IMR-90 (cell line): ENCODE results near the gene SRD5A1. TPM values are rescaled to one million over a fixed set of nuclear protein-coding genes. Genes with fewer than 3 reads are reported as not detected.

Experiments
- ATAC-seq: fragments of 200-7000 bp; cut with Tn5 transposase; 2 replicates; pipeline ENCODE4 v1.9.1; 2020; ENCODE audit warnings: low read depth, mild to moderate bottlenecking, moderate library complexity
- BruUV-seq: library from RNA; stranded (reverse); fragments of 400-500 nt; replicated peaks from 2 replicates; lab custom pipeline; 2021; lab: Mats Ljungman, UMichigan
- CTCF ChIA-PET: fragments of 300-600 bp; formaldehyde crosslinking; extraction: SDS; loops from one replicate; lab custom pipeline; 2021; ENCODE audit warnings: antibody characterized with exemption; lab: Yijun Ruan, JAX
- POLR2A ChIA-PET: fragments of 300-600 bp; sonication (Branson Sonifier 250); formaldehyde crosslinking; loops from one replicate; lab custom pipeline; 2022; ENCODE audit warnings: antibody characterized with exemption; ENCODE audit not compliant: unreplicated experiment; lab: Charles Lee
- DNase-seq: peaks from one replicate; pipeline ENCODE4 v3.0.0; 2013
- H2AFZ ChIP-seq: replicated peaks from 2 replicates; pipeline ENCODE3; 2013; ENCODE audit warnings: low read length, mild to moderate bottlenecking; ENCODE audit not compliant: poor library complexity
- H2AK5ac ChIP-seq: 2 replicates; pipeline ENCODE4 v1.6.1; 2013; ENCODE audit warnings: low read depth, low read length, inconsistent platforms
- H2AK9ac ChIP-seq: replicated peaks from 2 replicates; pipeline ENCODE3; 2013; ENCODE audit warnings: mild to moderate bottlenecking, low read depth, low read length, moderate library complexity; ENCODE audit not compliant: poor library complexity
- H2BK120ac ChIP-seq: 2 replicates; pipeline ENCODE4 v1.6.1; 2013; ENCODE audit warnings: low read depth, low read length, inconsistent platforms
- H2BK15ac ChIP-seq: 3 replicates; pipeline ENCODE4 v1.6.1; 2013; ENCODE audit warnings: low read depth, low read length, inconsistent platforms
- H2BK20ac ChIP-seq: 2 replicates; pipeline ENCODE4 v1.6.1; 2013; ENCODE audit warnings: low read depth, mild to moderate bottlenecking, inconsistent platforms, low read length, moderate library complexity
- H2BK5ac ChIP-seq: 2 replicates; pipeline ENCODE4 v1.6.1; 2013; ENCODE audit warnings: mild to moderate bottlenecking, low read depth, low read length, inconsistent platforms; ENCODE audit not compliant: poor library complexity, severe bottlenecking
- H3K14ac ChIP-seq: replicated peaks from 2 replicates; pipeline ENCODE4 v1.6.1; 2013; ENCODE audit warnings: low read depth, low read length, inconsistent platforms
- H3K18ac ChIP-seq: 2 replicates; pipeline ENCODE4 v1.6.1; 2013; ENCODE audit warnings: low read depth, low read length, control low read depth
- H3K23ac ChIP-seq: 2 replicates; pipeline ENCODE4 v1.6.1; 2013; ENCODE audit warnings: low read depth, low read length, inconsistent platforms
- H3K27ac ChIP-seq: 2 replicates; pipeline ENCODE4 v1.5.1; 2013; ENCODE audit warnings: mild to moderate bottlenecking, control low read depth, low read length; ENCODE audit not compliant: insufficient read depth
- H3K27me3 ChIP-seq: 2 replicates; pipeline ENCODE4 v1.6.1; 2013; ENCODE audit warnings: low read length; ENCODE audit not compliant: control insufficient read depth, insufficient read depth
- H3K36me3 ChIP-seq: 2 replicates; pipeline ENCODE4 v1.6.1; 2013; ENCODE audit warnings: low read length, mixed read lengths; ENCODE audit not compliant: control insufficient read depth, insufficient read depth
- H3K4ac ChIP-seq: 2 replicates; pipeline ENCODE4 v1.6.1; 2013; ENCODE audit warnings: low read depth, low read length, inconsistent platforms
- H3K4me1 ChIP-seq: 2 replicates; pipeline ENCODE4 v1.6.1; 2013; ENCODE audit warnings: low read length, mixed read lengths; ENCODE audit not compliant: control insufficient read depth, insufficient read depth
- H3K4me2 ChIP-seq: 2 replicates; pipeline ENCODE4 v1.6.1; 2013; ENCODE audit warnings: low read depth, mild to moderate bottlenecking, control low read depth, low read length, moderate library complexity
- H3K4me3 ChIP-seq: 2 replicates; pipeline ENCODE4 v1.5.1; 2013; ENCODE audit warnings: low read depth, mild to moderate bottlenecking, control low read depth, low read length, moderate library complexity; ENCODE audit not compliant: insufficient read depth
- H3K56ac ChIP-seq: 2 replicates; pipeline ENCODE4 v1.6.1; 2013; ENCODE audit warnings: low read length, inconsistent platforms; ENCODE audit not compliant: insufficient read depth; ENCODE audit errors: extremely low read depth
- H3K79me1 ChIP-seq, 2 experiments: 2 replicates each; pipeline ENCODE4 v1.6.1; 2013; ENCODE audit warnings: low read length in 2 of 2, inconsistent platforms in 1 of 2, low read depth in 1 of 2
- H3K9ac ChIP-seq: 2 replicates; pipeline ENCODE4 v1.6.1; 2013; ENCODE audit warnings: low read depth, low read length, control low read depth
- H3K9me1 ChIP-seq: 2 replicates; pipeline ENCODE4 v1.6.1; 2013; ENCODE audit warnings: low read length, inconsistent platforms; ENCODE audit not compliant: insufficient read depth
- H3K9me3 ChIP-seq: 2 replicates; pipeline ENCODE4 v1.6.1; 2013; ENCODE audit warnings: low read length; ENCODE audit not compliant: control insufficient read depth, insufficient read depth
- H4K20me1 ChIP-seq: 2 replicates; pipeline ENCODE4 v1.6.1; 2013; ENCODE audit warnings: low read length, inconsistent platforms; ENCODE audit not compliant: insufficient read depth
- H4K5ac ChIP-seq: 2 replicates; pipeline ENCODE4 v1.6.1; 2013; ENCODE audit warnings: mild to moderate bottlenecking, low read depth, low read length, control low read depth
- H4K8ac ChIP-seq, 2 experiments: 2 replicates each; pipeline ENCODE4 v1.6.1; 2013; ENCODE audit warnings: low read depth in 2 of 2, low read length in 2 of 2, control low read depth in 1 of 2, inconsistent platforms in 1 of 2
- H4K91ac ChIP-seq: 2 replicates; pipeline ENCODE4 v1.6.1; 2013; ENCODE audit warnings: low read depth, low read length, inconsistent platforms; ENCODE audit not compliant: insufficient read depth
- MAZ ChIP-seq: IDR thresholded peaks from 2 replicates; pipeline ENCODE4 v1.6.1; 2012; ENCODE audit warnings: low read depth, mild to moderate bottlenecking, low read length, improper control_type of control experiment, moderate library complexity, borderline replicate concordance
- MXI1 ChIP-seq: IDR thresholded peaks from 2 replicates; pipeline ENCODE4 v1.6.1; 2012; ENCODE audit warnings: low read depth, mild to moderate bottlenecking, low read length, moderate library complexity, borderline replicate concordance
- POLR2A ChIP-seq: IDR thresholded peaks from 2 replicates; pipeline ENCODE4 v1.6.1; 2012; ENCODE audit warnings: mild to moderate bottlenecking, low read depth, low read length
- RAD21 ChIP-seq: IDR thresholded peaks from 2 replicates; pipeline ENCODE4 v1.6.1; 2012; ENCODE audit warnings: low read length, improper control_type of control experiment
- SMC3 ChIP-seq: fragments of 150-350 bp; IDR thresholded peaks from 2 replicates; pipeline ENCODE4 v1.6.1; 2016; ENCODE audit warnings: low read depth, mild to moderate bottlenecking, antibody characterized with exemption, low read length, moderate library complexity
- WGBS, 2 experiments: methylation state at CpG; one replicate each; pipeline versions ENCODE4 v1.1.5 to v1.1.7; 2013; ENCODE audit warnings: missing lambda C conversion rate in 2 of 2; ENCODE audit not compliant: insufficient read length in 1 of 2; ENCODE audit errors: extremely low coverage in 2 of 2; 5-methylcytosine and 5-hydroxymethylcytosine counted together
- dilution Hi-C: fragments of 300-500 bp; cut with HindIII; formaldehyde crosslinking; loops from one replicate; pipeline ENCODE4 v1.14.3; 2018; ENCODE audit warnings: low sequenced_read_pairs; ENCODE audit not compliant: unreplicated experiment
- in situ Hi-C: fragments of 300-500 bp; cut with MboI; formaldehyde crosslinking; loops from 3 replicates; pipeline ENCODE4 v1.14.3; 2019; ENCODE audit warnings: low sequenced_read_pairs, inconsistent platforms, mixed read lengths
- intact Hi-C: fragments of 100-400 bp; cut with micrococcal nuclease; formaldehyde crosslinking; loops from 2 replicates; pipeline ENCODE4 v1.10.0; 2022
- polyA plus RNA-seq, 3 experiments: library from polyadenylated mRNA; depleted of rRNA; stranded (reverse); fragments of >200 nt; gene quantifications; 2 replicates each; pipeline ENCODE4 v1.2.3, GENCODE V29; 2012; ENCODE audit warnings: low replicate concordance in 1 of 3
- total RNA-seq: library from RNA; depleted of rRNA; stranded (reverse); fragments of >200 nt; gene quantifications from 2 replicates; pipeline ENCODE4 v1.2.3, GENCODE V29; 2012

SRD5A1 gene
- total and polyA plus RNA-seq, 2 of the 4 experiments (the other 2 are of a cell fraction) = 6.3 to 18.2 TPM

- H3K18ac ChIP-seq = no peak overlapping the region
- H2BK5ac ChIP-seq = no peak overlapping the region
- no peak overlapping the region for H4K5ac ChIP-seq
- no peak overlapping the region for H3K9ac ChIP-seq
- no TSS peak for BruUV-seq
- dilution Hi-C loops (no loop called here), in situ Hi-C loops (no loop called here), intact Hi-C loops (no loop called here)
- no peaks in the 10 kb centered on the region for H4K20me1 ChIP-seq
- ATAC-seq (peak; percentile 98), DNase-seq (peak; percentile 60)
- ChIA-PET POLR2A (interaction anchor here (0.6 kb wide), 1 partner anchor 169 kb away, joined by 4 read pairs; no protein-coding TSS in a partner anchor), CTCF (interaction anchor here (0.6 kb wide), 1 partner anchor 28 kb away, joined by 3 read pairs; no protein-coding TSS in a partner anchor)
- H2AK5ac ChIP-seq = no peak overlapping the region
- no peak overlapping the region for H3K56ac ChIP-seq
- H3K36me3 ChIP-seq = no peaks in the 10 kb centered on the region
- no peak overlapping the region for H4K8ac ChIP-seq
- H3K9me3 ChIP-seq = no peaks in the 10 kb centered on the region
- H3K4me1 ChIP-seq = no peaks in the 10 kb centered on the region
- H2AFZ ChIP-seq = peak overlapping the region; percentile 83
- H3K27ac ChIP-seq = no peak overlapping the region
- H2BK120ac ChIP-seq = no peak overlapping the region
- H3K23ac ChIP-seq = no peak overlapping the region
- H3K9me1 ChIP-seq = peaks cover 3% of the 10 kb centered on the region; the same call in 1 of the 2 replicates
- H3K4me2 ChIP-seq = peak overlapping the region; percentile 75
- no peaks in the 10 kb centered on the region for H3K79me1 ChIP-seq
- no peak overlapping the region for H2AK9ac ChIP-seq
- H3K4ac ChIP-seq = no peak overlapping the region
- TF ChIP-seq MAZ (no peak), MXI1 (peak; percentile 42; the same call in 1 of the 2 replicates), POLR2A (no peak), RAD21 (no peak), SMC3 (peak; percentile 24; the same call in 1 of the 2 replicates)
- H2BK15ac ChIP-seq = no peak overlapping the region
- H3K27me3 ChIP-seq = peaks cover 3% of the 10 kb centered on the region; the same call in 1 of the 2 replicates
- WGBS, 2 experiments = 6% methylated on average over 3 of the region's 22 CpGs; no CpG with 5 or more reads in 1 of the 2 experiments
- H2BK20ac ChIP-seq = no peak overlapping the region
- peak overlapping the region; percentile 35 for H3K4me3 ChIP-seq
- H4K91ac ChIP-seq = no peak overlapping the region
- no peak overlapping the region for H3K14ac ChIP-seq
Measured at GRCh38 chr5:6686915-6687409, 53.7 kb downstream of the SRD5A1 start.
